HCT116 (cell line): ENCODE measurements around the gene PGC. TPM values are rescaled to one million over a fixed set of nuclear protein-coding genes. Genes with fewer than 3 reads are reported as not detected.

Experiments used
- ATAC-seq: fragments of 200-7000 bp; cut with Tn5 transposase; 2 replicates; pipeline ENCODE4 v1.9.1; 2020; ENCODE audit warnings: mild to moderate bottlenecking, moderate library complexity
- BruUV-seq: library from RNA; stranded (reverse); fragments of 400-500 nt; replicated peaks from 2 replicates; lab custom pipeline; 2021; lab: Mats Ljungman, UMichigan
- CTCF ChIA-PET: fragments of 300-600 bp; sonication (Branson Sonifier 250); formaldehyde crosslinking; loops from one replicate; lab custom pipeline; 2021; ENCODE audit warnings: antibody characterized with exemption; lab: Charles Lee
- POLR2A ChIA-PET: fragments of 300-600, 350-600 bp; sonication (Branson Sonifier 250); formaldehyde crosslinking; loops from one replicate; lab custom pipeline; 2021; ENCODE audit warnings: antibody characterized with exemption; lab: Charles Lee
- RAD21 ChIA-PET, 2 experiments: fragments of 300-600 bp; sonication (Branson Sonifier 250); formaldehyde crosslinking; loops; one replicate each; lab custom pipeline; 2023; ENCODE audit warnings: low total read pairs in 2 of 2; ENCODE audit not compliant: uncharacterized antibody in 2 of 2, unreplicated experiment in 2 of 2, low non-redundant PET in 1 of 2; lab: Charles Lee
- DNase-seq: peaks from one replicate; pipeline ENCODE4 v3.0.0-alpha.2; 2010; ENCODE audit warnings: low read depth, low spot score
- H2AFZ ChIP-seq: fragments of 200-600 bp; shearing (Covaris generic), sonication (generic); 2 replicates; pipeline ENCODE4 v1.6.1; 2017; ENCODE audit warnings: low read depth, mixed run types, mixed read lengths, antibody characterized with exemption, low read length; ENCODE audit not compliant: poor library complexity, severe bottlenecking
- H3K27ac ChIP-seq: 2 replicates; pipeline ENCODE4 v1.5.1; 2012; ENCODE audit warnings: low read depth, low read length
- H3K27me3 ChIP-seq: fragments of 200-600 bp; sonication (generic); 2 replicates; pipeline ENCODE4 v1.6.1; 2016; ENCODE audit warnings: mixed run types, low read length, mixed read lengths; ENCODE audit not compliant: insufficient read depth
- H3K36me3 ChIP-seq, 2 experiments: fragments of 200-500 bp in 1 of 2; fragments of 200-600 bp in 1 of 2; sonication (Bioruptor generic) in 1 of 2; sonication (generic) in 1 of 2; 2 replicates each; pipeline versions ENCODE4 v1.5.1 to v1.6.1; 2014 to 2016; ENCODE audit warnings: low read length in 2 of 2, inconsistent platforms in 1 of 2, mixed read lengths in 1 of 2, mixed run types in 1 of 2; ENCODE audit not compliant: insufficient read depth in 2 of 2, control insufficient read depth in 1 of 2
- H3K4me1 ChIP-seq, 2 experiments: fragments of 200-600 bp in 1 of 2; sonication (generic) in 1 of 2; 2 replicates each; pipeline versions ENCODE4 v1.5.1 to v1.6.1; 2012 to 2017; ENCODE audit warnings: low read length in 2 of 2, inconsistent platforms in 1 of 2, mild to moderate bottlenecking in 1 of 2, mixed read lengths in 1 of 2, mixed run types in 1 of 2, moderate library complexity in 1 of 2; ENCODE audit not compliant: insufficient read depth in 2 of 2, control insufficient read depth in 1 of 2
- H3K4me2 ChIP-seq: fragments of 200-600 bp; sonication (generic); 2 replicates; pipeline ENCODE4 v1.6.1; 2017; ENCODE audit warnings: mixed run types, low read length, mixed read lengths
- H3K4me3 ChIP-seq, 2 experiments: fragments of 200-600 bp in 1 of 2; sonication (generic) in 1 of 2; replicated peaks in 1 of 2; 2 replicates each; pipeline ENCODE4 v1.5.1; 2011 to 2016; ENCODE audit warnings: low read length in 2 of 2, control low read depth in 1 of 2, low read depth in 1 of 2, mild to moderate bottlenecking in 1 of 2, mixed read lengths in 1 of 2, mixed run types in 1 of 2
- H3K79me2 ChIP-seq: fragments of 200-600 bp; sonication (generic); 2 replicates; pipeline ENCODE4 v1.6.1; 2017; ENCODE audit warnings: mild to moderate bottlenecking, mixed run types, low read length, moderate library complexity, mixed read lengths; ENCODE audit not compliant: insufficient read depth
- H3K9ac ChIP-seq: fragments of 200-600 bp; sonication (generic); 2 replicates; pipeline ENCODE4 v1.6.1; 2016; ENCODE audit warnings: low read length, mixed read lengths
- H3K9me2 ChIP-seq: fragments of 200-600 bp; sonication (generic), shearing (Covaris generic); 2 replicates; pipeline ENCODE4 v1.6.1; 2017; ENCODE audit warnings: mixed run types, mild to moderate bottlenecking, moderate library complexity; ENCODE audit not compliant: insufficient read depth
- H3K9me3 ChIP-seq, 2 experiments: fragments of 200-500 bp in 1 of 2; fragments of 200-600 bp in 1 of 2; sonication (Bioruptor generic) in 1 of 2; sonication (generic) in 1 of 2; 2 replicates each; pipeline ENCODE4 v1.6.1; 2014 to 2017; ENCODE audit warnings: low read length in 2 of 2, mixed read lengths in 2 of 2, inconsistent platforms in 1 of 2, low read depth in 1 of 2, mild to moderate bottlenecking in 1 of 2, mixed run types in 1 of 2, moderate library complexity in 1 of 2; ENCODE audit not compliant: control insufficient read depth in 1 of 2, insufficient read depth in 1 of 2
- H4K20me1 ChIP-seq: fragments of 200-600 bp; sonication (generic), shearing (Covaris generic); 2 replicates; pipeline ENCODE4 v1.6.1; 2017; ENCODE audit warnings: mixed run types, mild to moderate bottlenecking, moderate library complexity; ENCODE audit not compliant: insufficient read depth
- CBX3 ChIP-seq: IDR thresholded peaks from 2 replicates; pipeline ENCODE4 v1.6.1; 2012; ENCODE audit warnings: low read depth
- CEBPB ChIP-seq: IDR thresholded peaks from 2 replicates; pipeline ENCODE4 v1.6.1; 2012; ENCODE audit warnings: low read depth
- EZH2 ChIP-seq: fragments of 200-600 bp; sonication (generic); IDR thresholded peaks from 2 replicates; pipeline ENCODE4 v1.6.1; 2017; ENCODE audit warnings: antibody characterized with exemption, mixed run types
- EZH2phosphoT487 ChIP-seq: fragments of 200-600 bp; IDR thresholded peaks from 2 replicates; pipeline ENCODE4 v1.6.1; 2018; ENCODE audit warnings: antibody characterized with exemption, borderline replicate concordance
- JUND ChIP-seq: IDR thresholded peaks from 2 replicates; pipeline ENCODE4 v1.6.1; 2012
- SIN3A ChIP-seq: IDR thresholded peaks from 2 replicates; pipeline ENCODE4 v1.6.1; 2012; ENCODE audit warnings: low read depth
- SP1 ChIP-seq: IDR thresholded peaks from 2 replicates; pipeline ENCODE4 v1.6.1; 2012; ENCODE audit warnings: low read depth
- ZBTB33 ChIP-seq: IDR thresholded peaks from 2 replicates; pipeline ENCODE4 v1.6.1; 2011; ENCODE audit warnings: mild to moderate bottlenecking, low read length, moderate library complexity; ENCODE audit not compliant: insufficient replicate concordance; ENCODE audit errors: extremely low read depth
- ZNF274 ChIP-seq: fragments of 200-500 bp; sonication (Bioruptor generic); IDR thresholded peaks from 2 replicates; pipeline ENCODE4 v1.6.1; 2014; ENCODE audit warnings: mild to moderate bottlenecking, low read depth, low read length, inconsistent platforms
- intact Hi-C: fragments of 100-400 bp; cut with micrococcal nuclease; formaldehyde crosslinking; loops from 2 replicates; pipeline ENCODE4 v1.10.0; 2022
- total RNA-seq: library from RNA; stranded (reverse); gene quantifications from one replicate; pipeline ENCODE4 v1.2.1, GENCODE V29; 2021; ENCODE audit not compliant: unreplicated experiment
- TF ChIP-seq, protein P1 (sequence below): IDR thresholded peaks from 2 replicates; pipeline ENCODE4 v1.6.1; 2012; ENCODE audit warnings: low read depth

PGC gene
- total RNA-seq, 1 experiment from 2014 or later, result 1.2 TPM

GRCh38 chr6:41778895-41779294 lies 31.7 kb upstream of the PGC start:
- H4K20me1 ChIP-seq, result no peaks in the 10 kb centered on the region
- H3K4me2 ChIP-seq, result peak overlapping the region; percentile 92
- peak overlapping the region; percentile 68 for H3K9ac ChIP-seq
- H3K27ac ChIP-seq, result peak overlapping the region; percentile 8; the same call in 1 of the 2 replicates
- intact Hi-C loops, result loop anchor here (2.0 to 10.0 kb wide), 2 partner anchors 44 to 174 kb away; partner anchors contain the start of gene TFEB
- H2AFZ ChIP-seq, result no peak overlapping the region
- H3K4me3 ChIP-seq, result peak overlapping the region; percentile 77 to 83
- ChIA-PET CTCF (interaction anchor here (1.2 kb wide), 1 partner anchor 9 kb away, joined by 3 read pairs; the partner anchor contains the start of gene TOMM6), RAD21 (no interaction called here), POLR2A (no interaction called here)
- H3K9me2 ChIP-seq, result no peaks in the 10 kb centered on the region
- H3K36me3 ChIP-seq, result no peaks in the 10 kb centered on the region; a peak in 1 of 4 replicates
- BruUV-seq, result no TSS peak
- no peak for DNase-seq
- TF ChIP-seq ZBTB33 (no peak), ZNF274 (no peak), JUND (no peak), SP1 (no peak), EZH2 (no peak)
- TF ChIP-seq, all 23 proteins: peak for 0
- Histone ChIP-seq H3K4me1 (peaks cover 14 to 23% of the 10 kb centered on the region in 2 experiments), H3K27me3 (no peaks in the 10 kb centered on the region), H3K79me2 (no peaks in the 10 kb centered on the region), H3K9me3 (no peaks in the 10 kb centered on the region)
- ATAC-seq, result no peak

- ChIA-PET RAD21 (no interaction called here), CTCF (interaction anchor here (1.2 kb wide), 1 partner anchor 10 kb away, joined by 3 read pairs; the partner anchor contains the start of gene TOMM6), POLR2A (no interaction called here)
- DNase-seq (no peak), ATAC-seq (no peak)
- Histone ChIP-seq H3K79me2 (no peaks in the 10 kb centered on the region), H3K27me3 (no peaks in the 10 kb centered on the region), H3K9me3 (no peaks in the 10 kb centered on the region), H3K36me3 (no peaks in the 10 kb centered on the region; a peak in 2 of 4 replicates), H2AFZ (no peak overlapping the region), H3K4me1 (peaks cover 14 to 23% of the 10 kb centered on the region in 2 experiments), H3K4me2 (no peak overlapping the region), H3K27ac (no peak overlapping the region), H3K9ac (no peak overlapping the region), H4K20me1 (no peaks in the 10 kb centered on the region), H3K9me2 (no peaks in the 10 kb centered on the region), H3K4me3 (no peak overlapping the region)
- intact Hi-C loops, result loop anchor here (2.0 to 10.0 kb wide), 3 partner anchors 43 to 409 kb away; partner anchors contain the start of gene TFEB
- no TSS peak for BruUV-seq
- TF ChIP-seq, protein P1, sequence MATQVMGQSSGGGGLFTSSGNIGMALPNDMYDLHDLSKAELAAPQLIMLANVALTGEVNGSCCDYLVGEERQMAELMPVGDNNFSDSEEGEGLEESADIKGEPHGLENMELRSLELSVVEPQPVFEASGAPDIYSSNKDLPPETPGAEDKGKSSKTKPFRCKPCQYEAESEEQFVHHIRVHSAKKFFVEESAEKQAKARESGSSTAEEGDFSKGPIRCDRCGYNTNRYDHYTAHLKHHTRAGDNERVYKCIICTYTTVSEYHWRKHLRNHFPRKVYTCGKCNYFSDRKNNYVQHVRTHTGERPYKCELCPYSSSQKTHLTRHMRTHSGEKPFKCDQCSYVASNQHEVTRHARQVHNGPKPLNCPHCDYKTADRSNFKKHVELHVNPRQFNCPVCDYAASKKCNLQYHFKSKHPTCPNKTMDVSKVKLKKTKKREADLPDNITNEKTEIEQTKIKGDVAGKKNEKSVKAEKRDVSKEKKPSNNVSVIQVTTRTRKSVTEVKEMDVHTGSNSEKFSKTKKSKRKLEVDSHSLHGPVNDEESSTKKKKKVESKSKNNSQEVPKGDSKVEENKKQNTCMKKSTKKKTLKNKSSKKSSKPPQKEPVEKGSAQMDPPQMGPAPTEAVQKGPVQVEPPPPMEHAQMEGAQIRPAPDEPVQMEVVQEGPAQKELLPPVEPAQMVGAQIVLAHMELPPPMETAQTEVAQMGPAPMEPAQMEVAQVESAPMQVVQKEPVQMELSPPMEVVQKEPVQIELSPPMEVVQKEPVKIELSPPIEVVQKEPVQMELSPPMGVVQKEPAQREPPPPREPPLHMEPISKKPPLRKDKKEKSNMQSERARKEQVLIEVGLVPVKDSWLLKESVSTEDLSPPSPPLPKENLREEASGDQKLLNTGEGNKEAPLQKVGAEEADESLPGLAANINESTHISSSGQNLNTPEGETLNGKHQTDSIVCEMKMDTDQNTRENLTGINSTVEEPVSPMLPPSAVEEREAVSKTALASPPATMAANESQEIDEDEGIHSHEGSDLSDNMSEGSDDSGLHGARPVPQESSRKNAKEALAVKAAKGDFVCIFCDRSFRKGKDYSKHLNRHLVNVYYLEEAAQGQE, result no peak
- TF ChIP-seq JUND (no peak), SIN3A (no peak), EZH2phosphoT487 (no peak), ZBTB33 (no peak), EZH2 (no peak), CEBPB (no peak), ZNF274 (no peak), CBX3 (no peak)
These were observed 30.5 kb upstream of the PGC start for GRCh38 chr6:41777551-41778285.
